Peyer's patch (tissue), 4 donors: Measurements from ENCODE around the gene TNC. TPM values are rescaled to one million over a fixed set of nuclear protein-coding genes. Genes with fewer than 3 reads are reported as not detected.

ENCODE experiments used
- DNase-seq, 3 donors: peaks; one replicate each; pipeline ENCODE4 v3.0.0-alpha.2; 2017 to 2019
- H3K27ac ChIP-seq, 4 donors: fragments of 200-600 bp; sonication (generic); one replicate each; pipeline ENCODE4 v1.5.1; 2016 to 2019
- H3K27me3 ChIP-seq, 2 donors: fragments of 200-600 bp; sonication (generic); one replicate each; pipeline ENCODE4 v1.5.1; 2019
- H3K36me3 ChIP-seq, 3 donors: fragments of 200-600 bp; sonication (generic); one replicate each; pipeline ENCODE4 v1.5.1; 2016 to 2019
- H3K4me1 ChIP-seq, 4 donors: fragments of 200-600 bp; sonication (generic); one replicate each; pipeline ENCODE4 v1.5.1; 2016 to 2019
- H3K4me3 ChIP-seq, 4 donors: fragments of 200-600 bp; sonication (generic); 1 replicate in 3 of 4; 2 replicates in 1 of 4; pipeline ENCODE4 v1.5.1; 2016 to 2019; ENCODE audit warnings: mild to moderate bottlenecking in 1 of 4
- H3K9me3 ChIP-seq, 4 donors: fragments of 200-600 bp; sonication (generic); one replicate each; pipeline ENCODE4 v1.5.1; 2016 to 2019; ENCODE audit warnings: mild to moderate bottlenecking in 1 of 4
- CTCF ChIP-seq, 6 experiments: fragments of 450-650 bp in 4 of 6; fragments of 200-600 bp in 2 of 6; sonication (generic) in 1 of 6; IDR thresholded peaks; one replicate each; pipeline ENCODE4 v1.5.1; 2017 to 2019; ENCODE audit warnings: antibody characterized with exemption in 6 of 6, mild to moderate bottlenecking in 3 of 6, moderate library complexity in 1 of 6
- POLR2A ChIP-seq, 2 donors: fragments of 450-650 bp; IDR thresholded peaks; one replicate each; pipeline ENCODE4 v1.5.1; 2017; ENCODE audit warnings: antibody characterized with exemption in 2 of 2, mild to moderate bottlenecking in 2 of 2, moderate library complexity in 2 of 2
- total RNA-seq, 4 donors: library from RNA; depleted of rRNA; stranded (reverse); fragments of >200 nt; gene quantifications; one replicate each; pipeline ENCODE4 v1.1.0, GENCODE V29; 2016

The TNC gene
- total RNA-seq, 4 donors from 2014 or later: 14.5 to 97.4 (median 38.4) TPM

GRCh38 chr9:115103746-115104477 is 14.0 kb downstream of the TNC start:
- no peak overlapping the region for H3K4me3 ChIP-seq
- TF ChIP-seq CTCF (IDR thresholded peaks at IDR 0.05): no peak
- TF ChIP-seq POLR2A (IDR thresholded peaks at IDR 0.05): no peak
- H3K27me3 ChIP-seq: no peaks in the 10 kb centered on the region
- DNase-seq: no peak
- peak overlapping the region in 1 of 4 donors; percentile 59 for H3K27ac ChIP-seq
- H3K36me3 ChIP-seq: no peaks in the 10 kb centered on the region
- H3K4me1 ChIP-seq: no peaks in the 10 kb centered on the region
- no peaks in the 10 kb centered on the region for H3K9me3 ChIP-seq

- DNase-seq: no peak
- Histone ChIP-seq H3K27ac (peak overlapping the region in 2 of 4 donors; percentile 43 to 68), H3K36me3 (no peaks in the 10 kb centered on the region)
Observed at GRCh38 chr9:115099901-115100300, 18.1 kb downstream of the TNC start.

GRCh38 chr9:115098226-115098965 is 19.6 kb downstream of the TNC start:
- no peaks in the 10 kb centered on the region for H3K36me3 ChIP-seq
- H3K4me1 ChIP-seq: no peaks in the 10 kb centered on the region
- H3K4me3 ChIP-seq: no peak overlapping the region
- no peaks in the 10 kb centered on the region for H3K9me3 ChIP-seq
- peak overlapping the region in 2 of 4 donors; percentile 17 to 68 for H3K27ac ChIP-seq
- no peak for DNase-seq
- TF ChIP-seq POLR2A (IDR thresholded peaks at IDR 0.05) (no peak), CTCF (IDR thresholded peaks at IDR 0.05) (no peak)
- H3K27me3 ChIP-seq: no peaks in the 10 kb centered on the region

More at GRCh38 chr9:115099901-115100300, 18.1 kb downstream of the TNC start:
- no peaks in the 10 kb centered on the region for H3K9me3 ChIP-seq
- no peak overlapping the region for H3K4me3 ChIP-seq
- no peaks in the 10 kb centered on the region for H3K27me3 ChIP-seq
- H3K4me1 ChIP-seq: no peaks in the 10 kb centered on the region
- TF ChIP-seq CTCF (IDR thresholded peaks at IDR 0.05) (no peak), POLR2A (IDR thresholded peaks at IDR 0.05) (no peak)

- Histone ChIP-seq H3K36me3 (no peaks in the 10 kb centered on the region), H3K27ac (no peak overlapping the region), H3K9me3 (no peaks in the 10 kb centered on the region), H3K4me1 (no peaks in the 10 kb centered on the region), H3K27me3 (no peaks in the 10 kb centered on the region), H3K4me3 (no peak overlapping the region)
- TF ChIP-seq POLR2A (IDR thresholded peaks at IDR 0.05) (no peak), CTCF (IDR thresholded peaks at IDR 0.05) (no peak)
- DNase-seq: no peak
Observed at GRCh38 chr9:115093520-115093919, 24.4 kb downstream of the TNC start.

DNA sequence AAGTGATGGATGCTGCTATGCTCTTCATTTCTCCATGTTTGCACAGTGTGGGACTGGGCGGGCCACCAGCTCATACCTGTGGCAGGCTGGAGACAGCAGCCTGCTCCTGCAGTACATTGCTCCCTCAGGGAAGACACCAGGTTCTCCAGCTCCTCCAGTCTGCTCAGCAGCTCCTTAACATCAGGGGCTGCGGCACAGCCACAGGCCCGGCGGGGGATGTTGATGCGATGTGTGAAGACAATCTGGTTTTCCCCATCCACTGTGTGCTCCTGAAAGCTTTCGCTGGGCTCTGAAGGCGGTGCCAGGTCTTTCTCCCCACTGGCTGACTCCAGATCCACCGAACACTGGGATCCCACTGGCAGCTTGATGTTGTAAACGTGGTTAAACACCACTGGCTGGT is 27.5 kb downstream of the TNC start:
- Histone ChIP-seq H3K4me3 (no peak overlapping the region), H3K9me3 (no peaks in the 10 kb centered on the region), H3K36me3 (peaks cover 0 to 9% (median 0%) of the 10 kb centered on the region in 3 donors), H3K27ac (no peak overlapping the region), H3K27me3 (no peaks in the 10 kb centered on the region), H3K4me1 (no peaks in the 10 kb centered on the region)
- no peak for TF ChIP-seq CTCF (IDR thresholded peaks at IDR 0.05)
- no peak for TF ChIP-seq POLR2A (IDR thresholded peaks at IDR 0.05)
- DNase-seq: no peak
